ENCODE data around the gene NF2.

DNA sequence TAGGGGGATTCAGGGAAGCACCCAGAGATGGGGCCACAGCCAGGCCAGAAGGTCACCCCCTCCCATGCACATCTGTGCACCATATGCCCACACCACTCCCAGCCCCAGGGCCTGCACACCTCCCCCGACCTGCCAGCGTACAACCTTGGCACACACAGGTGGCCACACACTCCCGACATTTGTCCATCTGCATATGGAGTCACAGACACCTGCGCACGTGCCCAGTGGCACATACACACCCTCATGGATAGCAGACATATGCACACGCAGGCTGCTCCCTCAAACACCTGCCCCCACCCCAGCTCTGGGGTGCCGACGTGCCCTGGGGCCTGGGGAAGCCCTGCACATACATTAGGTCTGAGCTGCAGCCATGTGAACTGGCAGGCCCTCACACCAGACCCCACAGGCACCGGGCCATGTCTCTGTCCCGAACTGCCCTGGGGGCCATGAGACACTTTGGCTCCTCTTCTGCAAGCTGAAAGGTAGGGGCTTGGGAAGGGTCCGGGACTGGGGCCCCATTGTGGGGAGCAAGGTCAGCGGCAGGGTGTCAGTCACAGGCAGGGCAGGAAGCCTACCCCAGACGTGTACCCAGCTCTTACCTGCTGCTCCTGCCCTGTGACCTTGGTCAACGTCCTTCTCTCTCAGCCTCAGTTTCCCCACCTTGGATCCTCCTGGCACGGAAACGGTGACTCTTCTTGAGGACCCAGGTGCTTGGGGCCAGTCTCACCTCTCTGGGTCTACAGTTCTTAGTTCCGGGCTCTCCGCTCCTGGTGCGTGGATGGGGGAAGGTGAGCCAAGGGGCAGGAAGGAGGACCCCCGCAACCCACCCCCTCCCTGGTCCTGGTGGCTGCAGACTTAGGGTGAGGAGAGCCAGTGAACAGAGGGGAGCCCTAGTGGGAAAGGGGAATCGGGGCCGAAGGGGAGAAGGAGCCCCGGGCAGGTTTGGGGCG is 115.8 kb downstream of the NF2 start:
- TF ChIP-seq CTCF (IDR thresholded peaks at IDR 0.05) = no peak
- TF ChIP-seq EP300 (IDR thresholded peaks at IDR 0.05) = no peak

Measured in ovary (tissue), 3 donors.